ENCODE results near the gene PPME1. TPM values are rescaled to one million over a fixed set of nuclear protein-coding genes. Genes with fewer than 3 reads are reported as not detected.
"Not testable (repeated sequence)": the region's sequence is repeated elsewhere in the genome, so short reads cannot be mapped to it uniquely, and the experiment has no call there.

PPME1 gene
- polyA plus RNA-seq (ENCODE audit: insufficient read length in 4 of 4) = 10 to 100 TPM; 36.8 to 41.4 (median 39.6) TPM

DNA sequence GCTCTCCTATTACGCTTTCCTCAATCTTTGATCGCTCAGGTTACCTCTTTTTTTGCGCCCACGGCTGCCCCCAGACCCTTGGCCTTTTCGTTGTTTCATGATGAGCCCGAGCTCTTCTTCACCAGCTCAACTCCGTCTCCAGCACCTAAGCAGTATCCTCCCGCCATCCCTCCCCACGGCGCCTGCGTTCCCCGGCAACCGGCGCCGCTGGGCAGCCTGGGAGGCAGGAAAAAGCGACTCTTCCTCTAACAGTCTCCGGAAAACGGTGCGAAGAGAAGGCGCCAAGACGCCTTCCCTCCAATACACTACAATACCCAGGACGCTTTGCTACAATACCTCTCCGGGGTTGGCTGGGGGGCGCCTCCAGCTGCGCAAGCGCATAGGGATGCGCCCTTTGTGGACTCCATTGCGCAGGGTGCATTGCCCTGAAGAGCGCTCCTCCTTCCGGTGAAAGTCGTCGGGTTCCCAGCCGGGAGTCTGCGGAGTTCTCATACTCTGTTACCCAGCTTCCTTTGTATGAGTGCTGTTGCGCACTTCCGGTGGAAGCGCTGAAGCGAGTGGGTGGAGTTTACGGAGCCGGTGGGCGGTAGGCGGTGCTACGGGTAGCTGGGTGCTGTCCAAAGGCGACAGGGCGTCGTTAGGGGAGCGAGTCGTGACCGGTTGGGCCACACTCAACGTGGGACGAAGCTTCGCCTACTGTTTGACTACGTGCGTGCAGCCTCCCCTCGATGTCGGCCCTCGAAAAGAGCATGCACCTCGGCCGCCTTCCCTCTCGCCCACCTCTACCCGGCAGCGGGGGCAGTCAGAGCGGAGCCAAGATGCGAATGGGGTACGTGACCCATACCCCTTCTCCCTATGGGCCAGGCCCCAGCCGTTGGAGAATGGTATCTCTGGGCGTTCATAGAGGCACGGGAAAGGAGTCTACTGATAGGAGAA lies at the start of gene PPME1, which contains the start of gene C2CD3:
PPME1 (plus strand) TSS at position 596 of the 936 bp plus-strand sequence; CDS start at position 729, 133 bp downstream.
C2CD3 (minus strand) TSS at position 309 of the 936 bp plus-strand sequence; CDS start at position 99, 210 bp downstream.
- peak; percentile 96 to 100 (median 98) for DNase-seq (ENCODE audit: low read depth in 4 of 4, low spot score in 3 of 4)

DNA sequence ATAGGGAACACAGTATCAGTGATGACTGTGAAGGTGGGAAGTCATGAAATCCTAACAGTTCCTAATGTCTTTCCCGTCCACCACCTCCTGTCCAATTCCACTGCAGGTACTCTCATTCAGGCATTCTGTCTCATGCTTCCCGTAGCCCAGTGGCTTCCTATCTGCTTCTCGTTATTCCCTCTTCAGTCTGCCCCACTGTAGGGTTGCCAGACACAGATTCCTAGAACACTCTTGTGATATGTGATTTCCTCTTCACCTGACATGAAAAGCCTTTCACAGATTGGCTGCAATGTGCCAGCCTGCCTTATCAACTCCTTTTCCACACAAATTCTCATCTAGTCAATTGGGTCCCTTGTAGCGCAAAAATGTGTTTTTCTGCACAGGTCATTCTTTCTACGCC lies 49.3 kb upstream of the PPME1 start:
- no peak for DNase-seq (ENCODE audit: low read depth in 4 of 4, low spot score in 3 of 4)

- DNase-seq (ENCODE audit: low read depth in 4 of 4, low spot score in 3 of 4) = no peak
These were observed 48.1 kb upstream of the PPME1 start for GRCh38 chr11:74123008-74123448.

DNA sequence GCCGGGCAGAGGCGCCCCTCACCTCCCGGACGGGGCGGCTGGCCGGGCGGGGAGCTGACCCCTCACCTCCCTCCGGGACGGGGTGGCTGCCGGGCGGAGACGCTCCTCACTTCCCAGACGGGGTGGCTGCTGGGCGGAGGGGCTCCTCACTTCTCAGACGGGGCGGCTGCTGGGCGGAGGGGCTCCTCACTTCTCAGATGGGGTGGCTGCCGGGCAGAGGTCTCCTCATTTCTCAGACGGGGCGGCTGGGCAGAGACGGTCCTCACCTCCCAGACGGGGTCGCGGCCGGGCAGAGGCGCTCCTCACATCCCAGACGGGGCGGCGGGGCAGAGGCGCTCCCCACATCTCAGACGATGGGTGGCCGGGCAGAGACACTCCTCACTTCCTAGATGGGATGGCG lies 42.0 kb upstream of the PPME1 start:
- not testable (repeated sequence) for DNase-seq (ENCODE audit: low read depth in 4 of 4, low spot score in 3 of 4)

- no peak for DNase-seq (ENCODE audit: low read depth in 4 of 4, low spot score in 3 of 4)
These were observed 38.3 kb upstream of the PPME1 start for GRCh38 chr11:74132833-74133232.

- DNase-seq (ENCODE audit: low read depth in 4 of 4, low spot score in 3 of 4) = no peak
These were observed 37.7 kb upstream of the PPME1 start for GRCh38 chr11:74133436-74133835.

DNA sequence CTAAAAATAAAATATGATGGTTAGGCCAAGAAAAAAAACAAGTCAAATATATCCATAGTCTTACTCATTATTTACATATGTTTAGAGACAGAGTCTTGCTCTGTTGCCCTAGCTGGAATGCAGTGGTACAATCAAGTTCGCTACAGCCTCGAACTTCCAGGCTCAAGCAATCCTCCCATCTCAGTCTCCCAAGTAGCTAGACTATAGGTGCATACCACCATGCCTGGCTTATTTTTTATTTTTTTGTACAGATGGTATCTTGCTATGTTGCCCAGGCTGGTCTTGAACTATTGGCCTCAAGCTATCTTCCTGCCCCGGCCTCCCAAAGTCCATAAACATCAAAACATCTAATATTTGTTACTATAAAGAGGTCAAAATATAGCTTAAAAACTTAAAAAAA lies 36.4 kb upstream of the PPME1 start:
- DNase-seq (ENCODE audit: low read depth in 4 of 4, low spot score in 3 of 4) = no peak

GRCh38 chr11:74135127-74135840 lies 35.8 kb upstream of the PPME1 start:
- DNase-seq (ENCODE audit: low read depth in 4 of 4, low spot score in 3 of 4) = no peak

- DNase-seq (ENCODE audit: low read depth in 4 of 4, low spot score in 3 of 4) = no peak
These were observed 33.1 kb upstream of the PPME1 start for GRCh38 chr11:74138021-74138420.

- no peak for DNase-seq (ENCODE audit: low read depth in 4 of 4, low spot score in 3 of 4)
These were observed 32.5 kb upstream of the PPME1 start for GRCh38 chr11:74138572-74138971.

DNA sequence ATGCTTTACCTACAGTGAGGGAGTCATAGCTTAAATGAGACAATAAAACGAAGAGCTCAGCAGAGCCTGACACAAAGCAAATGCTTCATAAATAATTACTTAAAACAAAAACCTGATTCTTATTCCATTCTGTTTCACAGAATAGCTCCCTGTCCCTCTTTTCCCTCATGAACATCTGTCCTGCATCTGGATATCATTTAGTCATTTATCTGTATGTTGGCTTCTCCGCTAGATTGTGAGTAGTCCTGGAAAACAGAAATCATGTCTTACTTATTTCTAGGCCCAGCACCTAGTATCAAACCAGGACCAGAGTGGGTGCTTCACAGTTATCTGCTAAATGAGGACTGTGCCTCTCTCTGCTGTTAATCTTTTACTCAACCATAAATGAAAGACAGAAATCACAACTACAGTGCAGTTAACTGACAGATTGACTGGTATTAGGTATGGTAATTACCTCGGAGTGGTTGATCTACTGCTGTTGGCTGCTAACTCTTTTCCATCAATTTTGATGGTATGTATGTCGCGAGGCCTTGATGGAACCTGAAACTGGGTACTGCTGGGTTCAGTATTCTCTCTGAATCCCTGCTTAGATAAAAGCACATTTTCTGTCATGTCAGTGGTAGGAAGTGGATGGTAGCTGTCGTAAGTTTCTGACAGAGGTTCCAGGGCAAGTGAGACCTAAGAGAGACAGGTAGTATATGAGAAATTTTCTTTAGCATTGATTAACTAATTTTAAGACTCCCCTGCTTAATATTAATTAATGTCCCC lies 31.8 kb upstream of the PPME1 start:
- no peak for DNase-seq (ENCODE audit: low read depth in 4 of 4, low spot score in 3 of 4)

GRCh38 chr11:74139919-74140431 lies 31.1 kb upstream of the PPME1 start:
- DNase-seq (ENCODE audit: low read depth in 4 of 4, low spot score in 3 of 4) = not testable (repeated sequence)

GRCh38 chr11:74141241-74141695 lies 29.8 kb upstream of the PPME1 start:
- DNase-seq (ENCODE audit: low read depth in 4 of 4, low spot score in 3 of 4) = no peak

DNA sequence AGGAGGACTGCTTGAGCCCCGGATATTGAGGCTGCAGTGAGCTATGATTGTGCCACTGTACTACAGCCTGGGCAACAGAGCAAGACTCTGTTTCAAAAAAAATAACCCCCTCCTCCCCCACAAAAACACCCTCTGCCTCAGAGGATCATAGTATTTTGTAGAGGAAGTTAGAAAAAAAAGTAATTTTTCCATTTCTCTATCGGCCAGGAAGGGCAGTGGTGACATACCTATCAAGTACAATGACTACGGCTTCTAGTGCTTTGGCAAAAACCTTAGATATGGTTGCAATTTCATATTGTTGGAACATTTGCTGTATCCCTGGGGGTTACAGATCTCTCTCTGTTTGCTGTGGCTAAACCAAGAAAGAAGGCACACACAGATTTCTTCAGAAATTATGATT lies 29.2 kb upstream of the PPME1 start:
- DNase-seq (ENCODE audit: low read depth in 4 of 4, low spot score in 3 of 4) = no peak

GRCh38 chr11:74142624-74143023 lies 28.5 kb upstream of the PPME1 start:
- no peak for DNase-seq (ENCODE audit: low read depth in 4 of 4, low spot score in 3 of 4)

DNA sequence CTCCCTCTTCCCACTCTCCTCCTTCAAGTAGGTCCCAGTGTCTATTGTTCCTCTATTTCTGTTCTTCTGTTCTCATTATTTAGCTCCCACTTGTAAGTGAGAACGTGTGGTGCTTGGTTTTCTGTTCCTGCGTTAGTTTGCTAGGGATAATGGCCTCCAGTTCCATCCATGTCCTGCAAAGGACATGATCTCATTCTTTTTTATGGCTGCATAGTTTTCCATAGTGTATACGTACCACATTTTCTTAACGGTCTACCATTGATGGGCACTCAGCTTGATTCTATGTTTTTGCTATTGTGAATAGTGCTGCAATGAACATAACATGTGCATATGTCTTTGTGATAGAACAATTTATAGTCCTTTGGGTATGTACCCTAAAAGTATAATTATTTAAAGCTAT lies 26.5 kb upstream of the PPME1 start:
- no peak for DNase-seq (ENCODE audit: low read depth in 4 of 4, low spot score in 3 of 4)

GRCh38 chr11:74147199-74147929 lies 23.7 kb upstream of the PPME1 start:
- no peak for DNase-seq (ENCODE audit: low read depth in 4 of 4, low spot score in 3 of 4)

GRCh38 chr11:74153224-74153623 lies 17.9 kb upstream of the PPME1 start:
- no peak for DNase-seq (ENCODE audit: low read depth in 4 of 4, low spot score in 3 of 4)

DNA sequence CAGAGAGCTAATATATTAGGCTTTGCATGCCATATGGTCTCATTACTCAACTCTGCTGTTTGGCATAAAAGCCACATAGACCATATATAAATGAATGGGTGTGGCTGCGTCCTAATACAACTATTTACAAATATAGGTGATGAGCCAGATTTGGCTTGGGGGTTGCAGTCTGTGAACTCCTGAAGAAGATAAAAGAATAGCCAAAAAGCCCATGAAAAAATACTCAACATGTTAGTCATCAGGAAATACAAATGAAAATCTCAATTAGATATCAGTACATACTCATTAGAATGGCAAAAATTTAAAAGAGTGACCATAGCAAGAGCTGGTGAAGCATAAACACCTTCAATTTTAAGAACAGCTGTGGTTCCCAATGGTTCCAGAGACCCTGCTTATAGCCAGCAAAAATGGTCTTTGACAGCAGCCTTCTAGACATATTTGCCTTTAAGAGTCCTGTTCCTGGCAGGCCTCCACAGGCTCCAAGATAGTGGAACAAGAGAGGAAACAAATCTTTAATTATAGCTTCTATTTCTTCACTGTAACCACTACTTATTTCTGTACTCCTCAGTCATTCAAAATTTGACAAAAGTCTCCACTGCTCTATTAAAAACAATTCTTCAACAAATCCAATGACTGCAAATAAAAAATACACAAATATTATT lies 16.3 kb upstream of the PPME1 start:
- no peak for DNase-seq (ENCODE audit: low read depth in 4 of 4, low spot score in 3 of 4)

All from right renal pelvis (tissue), 4 donors.